ENCODE results near the gene CERS6. TPM values are rescaled to one million over a fixed set of nuclear protein-coding genes. Genes with fewer than 3 reads are reported as not detected.

CERS6 gene
- total RNA-seq, 4 donors from 2014 or later, result 45.0 to 61.2 (median 56.4) TPM

DNA sequence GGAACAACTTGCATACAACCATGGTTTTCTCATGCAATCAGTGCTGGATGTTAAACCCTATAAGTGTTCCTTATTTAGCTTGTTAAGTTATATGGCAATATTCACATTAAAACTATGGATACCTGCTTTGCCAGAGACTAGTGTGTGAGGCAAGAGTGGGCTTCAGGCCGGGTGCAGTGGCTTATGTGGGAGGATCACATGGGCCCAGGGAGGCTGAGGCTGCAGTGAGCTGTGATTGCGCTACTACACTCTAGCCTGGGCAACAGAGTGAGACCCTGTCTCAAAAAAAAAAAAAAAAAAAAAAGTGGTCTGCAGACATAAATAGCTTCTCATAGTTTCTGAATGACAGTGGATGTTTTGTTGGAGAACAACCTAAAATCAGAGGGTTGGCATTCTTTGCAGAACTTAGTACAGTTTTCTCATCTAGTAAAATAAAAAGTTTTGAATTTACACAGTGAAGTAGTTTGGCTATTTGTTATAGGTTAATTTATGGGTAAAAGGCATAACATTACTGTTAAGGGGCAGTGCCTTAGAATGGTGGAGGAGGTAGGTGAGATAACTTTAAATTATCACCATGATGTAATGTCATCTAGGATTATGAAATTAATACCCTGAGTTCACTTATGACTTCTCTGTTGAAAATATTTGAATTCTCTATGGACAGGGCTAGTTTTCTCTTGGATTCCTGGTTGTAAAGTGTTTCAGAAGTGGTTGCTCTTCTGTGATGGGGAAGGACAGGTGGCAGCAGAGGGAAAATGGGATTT lies 5.3 kb downstream of the CERS6 start:
- TF ChIP-seq, protein P1, sequence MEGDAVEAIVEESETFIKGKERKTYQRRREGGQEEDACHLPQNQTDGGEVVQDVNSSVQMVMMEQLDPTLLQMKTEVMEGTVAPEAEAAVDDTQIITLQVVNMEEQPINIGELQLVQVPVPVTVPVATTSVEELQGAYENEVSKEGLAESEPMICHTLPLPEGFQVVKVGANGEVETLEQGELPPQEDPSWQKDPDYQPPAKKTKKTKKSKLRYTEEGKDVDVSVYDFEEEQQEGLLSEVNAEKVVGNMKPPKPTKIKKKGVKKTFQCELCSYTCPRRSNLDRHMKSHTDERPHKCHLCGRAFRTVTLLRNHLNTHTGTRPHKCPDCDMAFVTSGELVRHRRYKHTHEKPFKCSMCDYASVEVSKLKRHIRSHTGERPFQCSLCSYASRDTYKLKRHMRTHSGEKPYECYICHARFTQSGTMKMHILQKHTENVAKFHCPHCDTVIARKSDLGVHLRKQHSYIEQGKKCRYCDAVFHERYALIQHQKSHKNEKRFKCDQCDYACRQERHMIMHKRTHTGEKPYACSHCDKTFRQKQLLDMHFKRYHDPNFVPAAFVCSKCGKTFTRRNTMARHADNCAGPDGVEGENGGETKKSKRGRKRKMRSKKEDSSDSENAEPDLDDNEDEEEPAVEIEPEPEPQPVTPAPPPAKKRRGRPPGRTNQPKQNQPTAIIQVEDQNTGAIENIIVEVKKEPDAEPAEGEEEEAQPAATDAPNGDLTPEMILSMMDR (IDR thresholded peaks at IDR 0.05), result no peak
- no peak for TF ChIP-seq POLR2AphosphoS5 (IDR thresholded peaks at IDR 0.05)

GRCh38 chr2:168461942-168462331 lies 5.9 kb downstream of the CERS6 start:
- ATAC-seq, result no peak
- H3K4me1 ChIP-seq, result peaks cover 0 to 66% (median 3%) of the 10 kb centered on the region in 3 donors
- no peaks in the 10 kb centered on the region for H3K27me3 ChIP-seq
- no peaks in the 10 kb centered on the region for H3K36me3 ChIP-seq
- no peaks in the 10 kb centered on the region for H3K9me3 ChIP-seq
- no peak overlapping the region for H3K4me3 ChIP-seq
- no peak for TF ChIP-seq POLR2A (IDR thresholded peaks at IDR 0.05)
- TF ChIP-seq, protein P1 (IDR thresholded peaks at IDR 0.05), result no peak
- WGBS, 2 donors (ENCODE audit: low coverage in 1 of 2), result 92 to 96% methylated on average over 2 of the region's 2 CpGs
- H3K27ac ChIP-seq, result no peak overlapping the region

More for the DNA sequence above, 5.3 kb downstream of the CERS6 start:
- H3K36me3 ChIP-seq, result no peaks in the 10 kb centered on the region
- no peaks in the 10 kb centered on the region for H3K27me3 ChIP-seq
- no peak overlapping the region for H3K4me3 ChIP-seq
- ATAC-seq, result no peak
- H3K4me1 ChIP-seq, result peaks cover 0 to 60% (median under 1%) of the 10 kb centered on the region in 3 donors
- no peaks in the 10 kb centered on the region for H3K9me3 ChIP-seq
- WGBS, 2 donors (ENCODE audit: low coverage in 1 of 2), result no CpG with 5 or more reads among the region's 2 CpGs
- no peak overlapping the region for H3K27ac ChIP-seq

DNA sequence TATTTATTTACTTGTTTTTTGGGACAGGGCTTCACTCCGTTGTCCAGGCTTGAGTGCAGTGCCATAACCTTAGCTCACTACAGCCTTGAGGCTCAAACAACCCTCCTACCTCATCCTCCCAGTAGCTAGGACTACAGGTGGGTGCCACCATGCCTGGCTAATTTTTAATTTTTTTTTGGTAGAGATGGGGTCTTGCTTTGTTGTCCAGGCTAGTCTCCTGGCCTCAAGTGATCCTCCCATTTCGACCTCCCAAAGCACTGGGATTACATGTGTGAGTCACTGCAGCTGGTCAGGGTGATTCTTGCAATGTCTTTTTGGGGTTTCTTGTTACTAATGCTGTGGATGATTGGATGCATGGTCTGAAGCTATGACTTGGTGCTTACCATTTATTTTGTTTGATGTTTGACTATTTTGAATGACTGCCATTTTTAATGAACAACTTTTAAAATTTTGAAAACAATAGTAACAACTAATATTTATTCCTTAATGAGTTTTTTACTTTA lies 6.5 kb downstream of the CERS6 start:
- 82 to 100% methylated on average over 1 to 2 of the region's 2 CpGs for WGBS, 2 donors (ENCODE audit: low coverage in 1 of 2)
- H3K27ac ChIP-seq, result no peak overlapping the region

DNA sequence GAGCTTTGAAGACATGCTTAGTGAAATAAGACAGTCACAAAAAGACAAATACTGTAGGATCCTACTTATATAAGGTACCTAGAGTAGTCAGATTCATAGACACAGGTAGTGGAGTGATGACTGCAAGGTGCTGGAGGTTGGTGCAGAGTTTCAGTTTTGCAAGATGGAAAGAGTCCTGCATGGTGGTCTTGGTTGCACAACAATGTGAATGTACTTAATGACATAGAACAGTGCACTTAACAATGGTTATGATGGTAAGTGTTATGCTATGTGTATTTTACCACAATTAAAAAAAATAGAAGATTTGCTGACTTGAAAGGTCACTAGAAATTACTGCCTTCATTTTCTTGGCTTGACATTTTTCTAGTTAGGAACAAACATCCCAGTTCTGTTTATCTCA lies 9.5 kb downstream of the CERS6 start:
- H3K36me3 ChIP-seq, result no peaks in the 10 kb centered on the region
- no peak for ATAC-seq
- H3K27me3 ChIP-seq, result no peaks in the 10 kb centered on the region
- TF ChIP-seq EP300 (IDR thresholded peaks at IDR 0.05) (no peak), POLR2A (IDR thresholded peaks at IDR 0.05) (no peak), POLR2AphosphoS5 (IDR thresholded peaks at IDR 0.05) (no peak)
- TF ChIP-seq, protein P1 (IDR thresholded peaks at IDR 0.05), result no peak
- no peak overlapping the region for H3K4me3 ChIP-seq
- peaks cover 6 to 72% (median 13%) of the 10 kb centered on the region in 3 donors for H3K4me1 ChIP-seq
- H3K27ac ChIP-seq, result peak overlapping the region in 1 of 4 donors; percentile 58
- H3K9me3 ChIP-seq, result no peaks in the 10 kb centered on the region

More for the DNA sequence above, 6.5 kb downstream of the CERS6 start:
- no peaks in the 10 kb centered on the region for H3K9me3 ChIP-seq
- no peaks in the 10 kb centered on the region for H3K36me3 ChIP-seq
- no peak overlapping the region for H3K4me3 ChIP-seq
- H3K27me3 ChIP-seq, result no peaks in the 10 kb centered on the region
- no peak for ATAC-seq
- no peak for TF ChIP-seq POLR2A (IDR thresholded peaks at IDR 0.05)
- no peak for TF ChIP-seq EP300 (IDR thresholded peaks at IDR 0.05)
- TF ChIP-seq, protein P1 (IDR thresholded peaks at IDR 0.05), result no peak
- TF ChIP-seq POLR2AphosphoS5 (IDR thresholded peaks at IDR 0.05), result no peak
- H3K4me1 ChIP-seq, result peaks cover 5 to 70% (median 5%) of the 10 kb centered on the region in 3 donors

- 11 to 25% methylated on average over 2 of the region's 2 CpGs for WGBS, 2 donors (ENCODE audit: low coverage in 1 of 2)
- H3K27ac ChIP-seq, result peak overlapping the region; percentile 7 to 58 (median 34)
- H3K9me3 ChIP-seq, result no peaks in the 10 kb centered on the region
- no peaks in the 10 kb centered on the region for H3K27me3 ChIP-seq
- ATAC-seq, result no peak
- H3K4me1 ChIP-seq, result peaks cover 6 to 72% (median 13%) of the 10 kb centered on the region in 3 donors
- H3K36me3 ChIP-seq, result no peaks in the 10 kb centered on the region
- H3K4me3 ChIP-seq, result no peak overlapping the region
- TF ChIP-seq POLR2AphosphoS5 (IDR thresholded peaks at IDR 0.05) (no peak), POLR2A (IDR thresholded peaks at IDR 0.05) (no peak), EP300 (IDR thresholded peaks at IDR 0.05) (no peak)
- TF ChIP-seq, protein P1 (IDR thresholded peaks at IDR 0.05), result no peak
Measured at GRCh38 chr2:168466190-168466737, 10.2 kb downstream of the CERS6 start.
